Progenitor cell of endocrine pancreas (in vitro differentiated cells): Measurements from ENCODE around the gene PLAC9. TPM values are rescaled to one million over a fixed set of nuclear protein-coding genes. Genes with fewer than 3 reads are reported as not detected.
"Not testable (repeated sequence)": the region's sequence is repeated elsewhere in the genome, so short reads cannot be mapped to it uniquely, and the experiment has no call there.

ENCODE experiments used
- DNase-seq: peaks from one replicate; pipeline ENCODE4 v3.0.0; 2021; ENCODE audit warnings: low spot score; ENCODE audit not compliant: unreplicated experiment
- H3K27ac Mint-ChIP-seq: 2 replicates; pipeline ENCODE4 v1.8.0; 2021; ENCODE audit warnings: mild to moderate bottlenecking, moderate library complexity, mixed read lengths
- H3K27me3 Mint-ChIP-seq: 2 replicates; pipeline ENCODE4 v1.8.0; 2021; ENCODE audit warnings: mixed read lengths
- H3K36me3 Mint-ChIP-seq: 2 replicates; pipeline ENCODE4 v1.8.0; 2022; ENCODE audit warnings: mixed read lengths; ENCODE audit not compliant: insufficient read depth
- H3K4me1 Mint-ChIP-seq: 2 replicates; pipeline ENCODE4 v1.8.0; 2021; ENCODE audit warnings: low read depth, mixed read lengths
- H3K4me3 Mint-ChIP-seq: 2 replicates; pipeline ENCODE4 v1.8.0; 2021; ENCODE audit warnings: low read depth, mild to moderate bottlenecking, moderate library complexity, mixed read lengths
- H3K9me3 Mint-ChIP-seq: 2 replicates; pipeline ENCODE4 v1.8.0; 2021; ENCODE audit warnings: low read depth, mixed read lengths
- CTCF ChIP-seq: fragments of 200-600 bp; sonication (generic); IDR thresholded peaks from one replicate; pipeline ENCODE4 v1.5.0; 2021; ENCODE audit warnings: antibody characterized with exemption, mild to moderate bottlenecking; ENCODE audit not compliant: unreplicated experiment
- long read RNA-seq: library from polyadenylated mRNA; unstranded; transcript quantifications from one replicate; pipeline ENCODE4 v2.0.0, GENCODE V29; 2020
- total RNA-seq: library from RNA; stranded (reverse); gene quantifications from 2 replicates; pipeline ENCODE4 v1.2.1, GENCODE V29; 2021

The PLAC9 gene
- total RNA-seq, result 0.79 and 1.6 TPM in 2 replicates
- long read RNA-seq, result 0 reads

- H3K36me3 Mint-ChIP-seq, result no peaks in the 10 kb centered on the region
- DNase-seq, result peak; percentile 31
- peaks cover 29% of the 10 kb centered on the region for H3K27me3 Mint-ChIP-seq
- peak within 1 kb of the TSS; percentile 70 for H3K4me3 Mint-ChIP-seq
- TF ChIP-seq CTCF, result no peak
- no peak within 1 kb of the TSS for H3K27ac Mint-ChIP-seq
- H3K9me3 Mint-ChIP-seq, result no peaks in the 10 kb centered on the region
- H3K4me1 Mint-ChIP-seq, result peaks cover 3% of the 10 kb centered on the region
Observed at GRCh38 chr10:80132299-80133139, at the start of gene PLAC9. TSS of gene PLAC9 (plus strand) at chr10:80132730. CDS start at chr10:80132763, 33 bp downstream.

GRCh38 chr10:80090121-80090520 lies 42.4 kb upstream of the PLAC9 start:
- H3K4me3 Mint-ChIP-seq, result no peak overlapping the region
- no peaks in the 10 kb centered on the region for H3K9me3 Mint-ChIP-seq
- H3K36me3 Mint-ChIP-seq, result peaks cover 8% of the 10 kb centered on the region
- no peaks in the 10 kb centered on the region for H3K27me3 Mint-ChIP-seq
- no peak for TF ChIP-seq CTCF
- peaks cover 4% of the 10 kb centered on the region for H3K4me1 Mint-ChIP-seq
- H3K27ac Mint-ChIP-seq, result no peak overlapping the region
- DNase-seq, result no peak

GRCh38 chr10:80094231-80094630 lies 38.3 kb upstream of the PLAC9 start:
- Mint-ChIP-seq H3K9me3 (no peaks in the 10 kb centered on the region), H3K4me1 (peaks cover 4% of the 10 kb centered on the region), H3K27me3 (no peaks in the 10 kb centered on the region), H3K4me3 (no peak overlapping the region), H3K27ac (no peak overlapping the region), H3K36me3 (peaks cover 3% of the 10 kb centered on the region)
- no peak for TF ChIP-seq CTCF
- DNase-seq, result no peak

- H3K4me3 Mint-ChIP-seq, H3K36me3 Mint-ChIP-seq, DNase-seq, H3K4me1 Mint-ChIP-seq, H3K9me3 Mint-ChIP-seq, H3K27me3 Mint-ChIP-seq, H3K27ac Mint-ChIP-seq: not testable (repeated sequence)
Observed at GRCh38 chr10:80098272-80098671, 34.3 kb upstream of the PLAC9 start.

DNA sequence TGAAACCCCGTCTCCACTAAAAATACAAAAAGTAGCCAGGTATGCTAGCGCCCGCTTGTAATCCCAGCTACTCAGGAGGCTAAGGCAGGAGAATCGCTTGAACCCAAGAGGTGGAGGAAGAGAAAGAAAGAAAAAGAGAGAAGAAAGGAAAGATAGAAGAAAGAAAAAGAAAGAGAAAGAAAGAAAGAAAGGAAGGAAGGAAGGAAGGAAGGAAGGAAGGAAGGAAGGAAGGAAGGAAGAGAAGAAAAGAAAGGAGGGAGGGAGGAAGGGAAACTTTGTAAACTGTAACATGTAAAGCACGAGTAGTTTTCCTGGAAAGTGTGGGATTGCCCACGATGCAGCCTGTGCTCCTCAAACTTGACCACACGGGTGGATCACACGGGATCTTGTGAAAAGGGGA lies 33.2 kb upstream of the PLAC9 start:
- not testable (repeated sequence) for H3K27ac Mint-ChIP-seq, DNase-seq, H3K4me3 Mint-ChIP-seq, H3K27me3 Mint-ChIP-seq, H3K9me3 Mint-ChIP-seq, H3K4me1 Mint-ChIP-seq, H3K36me3 Mint-ChIP-seq

- no peaks in the 10 kb centered on the region for H3K27me3 Mint-ChIP-seq
- TF ChIP-seq CTCF, result no peak
- no peak overlapping the region for H3K4me3 Mint-ChIP-seq
- peaks cover 3% of the 10 kb centered on the region for H3K4me1 Mint-ChIP-seq
- no peak for DNase-seq
- H3K36me3 Mint-ChIP-seq, result no peaks in the 10 kb centered on the region
- no peaks in the 10 kb centered on the region for H3K9me3 Mint-ChIP-seq
- no peak overlapping the region for H3K27ac Mint-ChIP-seq
Observed at GRCh38 chr10:80100116-80100515, 32.4 kb upstream of the PLAC9 start.
